ENCODE results near the gene NPY. TPM values are rescaled to one million over a fixed set of nuclear protein-coding genes. Genes with fewer than 3 reads are reported as not detected.

Gene NPY
- total RNA-seq, 1 donor from 2014 or later: 0.57 TPM

- Histone ChIP-seq H3K79me2 (ENCODE audit: insufficient read depth, low read length) (no peaks in the 10 kb centered on the region), H3K4me1 (ENCODE audit: insufficient read depth, low read length) (no peaks in the 10 kb centered on the region), H3K4me3 (ENCODE audit: insufficient read depth, low read depth, low read length) (no peak overlapping the region), H3K36me3 (ENCODE audit: insufficient read depth, low read length) (no peaks in the 10 kb centered on the region), H2AFZ (ENCODE audit: low read depth, low read length) (no peak overlapping the region), H3K27me3 (ENCODE audit: insufficient read depth, low read length) (no peaks in the 10 kb centered on the region), H4K20me1 (ENCODE audit: insufficient read depth, low read length) (no peaks in the 10 kb centered on the region), H3K9ac (ENCODE audit: low read length) (no peak overlapping the region), H3K9me3 (ENCODE audit: insufficient read depth, low read depth, low read length) (no peaks in the 10 kb centered on the region), H3K4me2 (ENCODE audit: low read length) (no peak overlapping the region), H3K27ac (ENCODE audit: low read depth, low read length) (no peak overlapping the region)
- Mint-ChIP-seq H3K27me3 (ENCODE audit: low read depth, unreplicated experiment) (no peaks in the 10 kb centered on the region), H3K4me3 (ENCODE audit: unreplicated experiment) (no peak overlapping the region), H3K36me3 (ENCODE audit: low read depth, unreplicated experiment) (no peaks in the 10 kb centered on the region), H3K4me1 (ENCODE audit: low read depth, unreplicated experiment) (no peaks in the 10 kb centered on the region), H3K27ac (ENCODE audit: unreplicated experiment) (no peak overlapping the region), H3K9me3 (ENCODE audit: unreplicated experiment) (peaks cover 10% of the 10 kb centered on the region)
- DNase-seq (ENCODE audit: low read depth) (no peak), FAIRE-seq (no peak)
- no peak for TF ChIP-seq CTCF (IDR thresholded peaks at IDR 0.05; ENCODE audit: insufficient read depth, low read depth, low read length)
- no peak for TF ChIP-seq EZH2 (IDR thresholded peaks at IDR 0.05; ENCODE audit: insufficient read depth, low read length)
Observed at GRCh38 chr7:24271938-24272337, 12.1 kb upstream of the NPY start.

GRCh38 chr7:24279512-24279911, 4.5 kb upstream of the NPY start:
- peaks cover 24% of the 10 kb centered on the region for H3K27me3 ChIP-seq (ENCODE audit: insufficient read depth, low read length)
- H3K4me1 ChIP-seq (ENCODE audit: insufficient read depth, low read length): no peaks in the 10 kb centered on the region
- H3K9me3 ChIP-seq (ENCODE audit: insufficient read depth, low read depth, low read length): no peaks in the 10 kb centered on the region
- no peak overlapping the region for H3K9ac ChIP-seq (ENCODE audit: low read length)
- H3K79me2 ChIP-seq (ENCODE audit: insufficient read depth, low read length): no peaks in the 10 kb centered on the region
- no peaks in the 10 kb centered on the region for H3K36me3 ChIP-seq (ENCODE audit: insufficient read depth, low read length)
- DNase-seq (ENCODE audit: low read depth): no peak
- no peak for FAIRE-seq
- no peak overlapping the region for H3K4me3 ChIP-seq (ENCODE audit: insufficient read depth, low read depth, low read length)
- Mint-ChIP-seq H3K36me3 (ENCODE audit: low read depth, unreplicated experiment) (no peaks in the 10 kb centered on the region), H3K27me3 (ENCODE audit: low read depth, unreplicated experiment) (peaks cover 27% of the 10 kb centered on the region), H3K27ac (ENCODE audit: unreplicated experiment) (no peak overlapping the region), H3K9me3 (ENCODE audit: unreplicated experiment) (peaks cover 9% of the 10 kb centered on the region), H3K4me3 (ENCODE audit: unreplicated experiment) (no peak overlapping the region), H3K4me1 (ENCODE audit: low read depth, unreplicated experiment) (no peaks in the 10 kb centered on the region)
- H4K20me1 ChIP-seq (ENCODE audit: insufficient read depth, low read length): no peaks in the 10 kb centered on the region
- H3K4me2 ChIP-seq (ENCODE audit: low read length): no peak overlapping the region
- no peak overlapping the region for H3K27ac ChIP-seq (ENCODE audit: low read depth, low read length)
- TF ChIP-seq EZH2 (IDR thresholded peaks at IDR 0.05; ENCODE audit: insufficient read depth, low read length) (no peak), CTCF (IDR thresholded peaks at IDR 0.05; ENCODE audit: insufficient read depth, low read depth, low read length) (no peak)
- no peak overlapping the region for H2AFZ ChIP-seq (ENCODE audit: low read depth, low read length)

GRCh38 chr7:24283554-24283896, 465 bp upstream of the NPY start:
- Mint-ChIP-seq H3K27me3 (ENCODE audit: low read depth, unreplicated experiment) (peaks cover 52% of the 10 kb centered on the region), H3K4me3 (ENCODE audit: unreplicated experiment) (no peak overlapping the region), H3K36me3 (ENCODE audit: low read depth, unreplicated experiment) (no peaks in the 10 kb centered on the region), H3K4me1 (ENCODE audit: low read depth, unreplicated experiment) (no peaks in the 10 kb centered on the region), H3K9me3 (ENCODE audit: unreplicated experiment) (no peaks in the 10 kb centered on the region), H3K27ac (ENCODE audit: unreplicated experiment) (no peak overlapping the region)
- Histone ChIP-seq H3K9ac (ENCODE audit: low read length) (no peak overlapping the region), H3K4me2 (ENCODE audit: low read length) (peak overlapping the region; percentile 58), H3K36me3 (ENCODE audit: insufficient read depth, low read length) (no peaks in the 10 kb centered on the region), H3K9me3 (ENCODE audit: insufficient read depth, low read depth, low read length) (no peaks in the 10 kb centered on the region), H4K20me1 (ENCODE audit: insufficient read depth, low read length) (no peaks in the 10 kb centered on the region), H2AFZ (ENCODE audit: low read depth, low read length) (peak overlapping the region; percentile 60), H3K4me3 (ENCODE audit: insufficient read depth, low read depth, low read length) (no peak overlapping the region), H3K27ac (ENCODE audit: low read depth, low read length) (no peak overlapping the region), H3K79me2 (ENCODE audit: insufficient read depth, low read length) (no peaks in the 10 kb centered on the region), H3K27me3 (ENCODE audit: insufficient read depth, low read length) (peaks cover 55% of the 10 kb centered on the region), H3K4me1 (ENCODE audit: insufficient read depth, low read length) (no peaks in the 10 kb centered on the region)
- no peak for FAIRE-seq
- DNase-seq (ENCODE audit: low read depth): no peak
- TF ChIP-seq EZH2 (IDR thresholded peaks at IDR 0.05; ENCODE audit: insufficient read depth, low read length) (no peak), CTCF (IDR thresholded peaks at IDR 0.05; ENCODE audit: insufficient read depth, low read depth, low read length) (no peak)

Measured in astrocyte (in vitro differentiated cells and primary cell).